H9 (cell line): Measurements from ENCODE around the gene CCDC122. TPM values are rescaled to one million over a fixed set of nuclear protein-coding genes. Genes with fewer than 3 reads are reported as not detected.

Experiments
- DNase-seq: peaks from one replicate; pipeline ENCODE4 v3.0.0-alpha.2; 2017
- H2AFZ ChIP-seq: one replicate; pipeline ENCODE4 v1.6.1; 2013; ENCODE audit warnings: mild to moderate bottlenecking, low read length, control low read depth, moderate library complexity
- H2AK5ac ChIP-seq: 2 replicates; pipeline ENCODE4 v1.6.1; 2013; ENCODE audit warnings: low read length, control low read depth, mixed read lengths; ENCODE audit not compliant: insufficient read length
- H2BK120ac ChIP-seq: one replicate; pipeline ENCODE4 v1.6.1; 2013; ENCODE audit warnings: low read depth, mild to moderate bottlenecking, low read length, control low read depth, inconsistent platforms; ENCODE audit not compliant: poor library complexity, severe bottlenecking
- H2BK12ac ChIP-seq: 2 replicates; pipeline ENCODE4 v1.6.1; 2013; ENCODE audit warnings: low read length, control low read depth, mixed read lengths, low read depth; ENCODE audit not compliant: insufficient read length
- H2BK15ac ChIP-seq: 2 replicates; pipeline ENCODE4 v1.6.1; 2013; ENCODE audit warnings: low read depth, low read length, control low read depth
- H2BK20ac ChIP-seq: one replicate; pipeline ENCODE4 v1.6.1; 2013; ENCODE audit warnings: low read depth, mild to moderate bottlenecking, low read length, control low read depth, inconsistent platforms; ENCODE audit not compliant: poor library complexity, severe bottlenecking
- H2BK5ac ChIP-seq: 2 replicates; pipeline ENCODE4 v1.6.1; 2013; ENCODE audit warnings: low read length, control low read depth, mixed read lengths; ENCODE audit not compliant: insufficient read length
- H3K14ac ChIP-seq: 2 replicates; pipeline ENCODE4 v1.6.1; 2013; ENCODE audit warnings: low read length, control low read depth; ENCODE audit not compliant: insufficient read depth
- H3K18ac ChIP-seq: 2 replicates; pipeline ENCODE4 v1.6.1; 2013; ENCODE audit warnings: low read depth, mild to moderate bottlenecking, mixed read lengths, low read length, control low read depth; ENCODE audit not compliant: insufficient read length
- H3K23ac ChIP-seq: 2 replicates; pipeline ENCODE4 v1.6.1; 2013; ENCODE audit warnings: low read length, control low read depth, mixed read lengths, low read depth; ENCODE audit not compliant: insufficient read length
- H3K23me2 ChIP-seq: 2 replicates; pipeline ENCODE4 v1.6.1; 2013; ENCODE audit warnings: low read depth, mild to moderate bottlenecking, mixed read lengths, low read length, control low read depth; ENCODE audit not compliant: insufficient read length, poor library complexity, severe bottlenecking
- H3K27ac ChIP-seq: 2 replicates; pipeline ENCODE4 v1.5.1; 2013; ENCODE audit warnings: low read length, control low read depth, mixed read lengths, low read depth; ENCODE audit not compliant: insufficient read length
- H3K27me3 ChIP-seq: 2 replicates; pipeline ENCODE4 v1.6.1; 2013; ENCODE audit warnings: low read length, control low read depth, inconsistent platforms; ENCODE audit not compliant: insufficient read depth
- H3K4ac ChIP-seq: 2 replicates; pipeline ENCODE4 v1.6.1; 2013; ENCODE audit warnings: low read depth, mild to moderate bottlenecking, control low read depth, inconsistent platforms, low read length, moderate library complexity
- H3K4me1 ChIP-seq: 2 replicates; pipeline ENCODE4 v1.6.1; 2013; ENCODE audit warnings: low read length, control low read depth, inconsistent platforms; ENCODE audit not compliant: insufficient read depth
- H3K4me2 ChIP-seq: 2 replicates; pipeline ENCODE4 v1.6.1; 2013; ENCODE audit warnings: low read length, control low read depth, mixed read lengths; ENCODE audit not compliant: insufficient read length, insufficient read depth
- H3K56ac ChIP-seq: 2 replicates; pipeline ENCODE4 v1.6.1; 2013; ENCODE audit warnings: low read depth, mild to moderate bottlenecking, mixed read lengths, low read length, control low read depth; ENCODE audit not compliant: insufficient read length
- H3K79me1 ChIP-seq: 2 replicates; pipeline ENCODE4 v1.6.1; 2013; ENCODE audit warnings: low read depth, mild to moderate bottlenecking, moderate library complexity, low read length, control low read depth, inconsistent platforms; ENCODE audit not compliant: insufficient read depth, poor library complexity, severe bottlenecking
- H3K79me2 ChIP-seq: 2 replicates; pipeline ENCODE4 v1.6.1; 2013; ENCODE audit warnings: low read length, control low read depth, inconsistent platforms; ENCODE audit not compliant: insufficient read depth
- H3K9ac ChIP-seq: 2 replicates; pipeline ENCODE4 v1.6.1; 2013; ENCODE audit warnings: low read length, control low read depth, mixed read lengths; ENCODE audit not compliant: insufficient read length; ENCODE audit errors: extremely low read depth
- H3K9me3 ChIP-seq: one replicate; pipeline ENCODE4 v1.6.1; 2013; ENCODE audit warnings: low read depth, low read length, inconsistent platforms; ENCODE audit not compliant: control insufficient read depth
- H3T11ph ChIP-seq: one replicate; pipeline ENCODE4 v1.6.1; 2013; ENCODE audit warnings: mild to moderate bottlenecking, low read length, control low read depth, inconsistent platforms
- H4K20me1 ChIP-seq: one replicate; pipeline ENCODE4 v1.6.1; 2013; ENCODE audit not compliant: control insufficient read depth, insufficient read length, insufficient read depth
- H4K5ac ChIP-seq: 2 replicates; pipeline ENCODE4 v1.6.1; 2013; ENCODE audit warnings: low read depth, mild to moderate bottlenecking, mixed read lengths, low read length, control low read depth; ENCODE audit not compliant: insufficient read length
- H4K8ac ChIP-seq: replicated peaks from 2 replicates; pipeline ENCODE4 v1.6.1; 2013; ENCODE audit warnings: low read length, control low read depth, mixed read lengths, low read depth; ENCODE audit not compliant: insufficient read length
- H4K91ac ChIP-seq: 2 replicates; pipeline ENCODE4 v1.6.1; 2013; ENCODE audit warnings: low read depth, mild to moderate bottlenecking, moderate library complexity, mixed read lengths, low read length, control low read depth; ENCODE audit not compliant: insufficient read length
- H3K27ac Mint-ChIP-seq, 3 experiments: 2 replicates in 2 of 3; 3 replicates in 1 of 3; pipeline ENCODE4 v1.8.0; 2020 to 2021; ENCODE audit warnings: mixed read lengths in 3 of 3, mild to moderate bottlenecking in 1 of 3, moderate library complexity in 1 of 3
- H3K27me3 Mint-ChIP-seq: 2 replicates; pipeline ENCODE4 v1.8.0; 2021; ENCODE audit warnings: low read depth, mild to moderate bottlenecking, moderate library complexity, mixed read lengths
- H3K36me3 Mint-ChIP-seq, 3 experiments: 2 replicates in 2 of 3; 3 replicates in 1 of 3; pipeline ENCODE4 v1.8.0; 2020 to 2021; ENCODE audit warnings: low read depth in 3 of 3, mixed read lengths in 3 of 3; ENCODE audit not compliant: insufficient read depth in 1 of 3
- H3K4me1 Mint-ChIP-seq, 2 experiments: 2 replicates each; pipeline ENCODE4 v1.8.0; 2020; ENCODE audit warnings: mixed read lengths in 2 of 2
- H3K4me3 Mint-ChIP-seq, 2 experiments: 2 replicates in 1 of 2; 3 replicates in 1 of 2; pipeline ENCODE4 v1.8.0; 2020 to 2021; ENCODE audit warnings: mild to moderate bottlenecking in 2 of 2, mixed read lengths in 2 of 2, moderate library complexity in 1 of 2
- H3K9me3 Mint-ChIP-seq, 2 experiments: 2 replicates in 1 of 2; 3 replicates in 1 of 2; pipeline ENCODE4 v1.8.0; 2020; ENCODE audit warnings: mild to moderate bottlenecking in 2 of 2, mixed read lengths in 2 of 2, moderate library complexity in 1 of 2
- CTCF ChIP-seq: fragments of 200-600 bp; sonication (generic); conservative IDR thresholded peaks from 3 replicates; pipeline ENCODE4 v1.8.0; 2021; ENCODE audit warnings: antibody characterized with exemption, mild to moderate bottlenecking
- total RNA-seq: library from RNA; stranded (reverse); gene quantifications from 2 replicates; pipeline ENCODE4 v1.2.1, GENCODE V29; 2021

The CCDC122 gene
- total RNA-seq, 1 experiment from 2014 or later, result 5.6 TPM

DNA sequence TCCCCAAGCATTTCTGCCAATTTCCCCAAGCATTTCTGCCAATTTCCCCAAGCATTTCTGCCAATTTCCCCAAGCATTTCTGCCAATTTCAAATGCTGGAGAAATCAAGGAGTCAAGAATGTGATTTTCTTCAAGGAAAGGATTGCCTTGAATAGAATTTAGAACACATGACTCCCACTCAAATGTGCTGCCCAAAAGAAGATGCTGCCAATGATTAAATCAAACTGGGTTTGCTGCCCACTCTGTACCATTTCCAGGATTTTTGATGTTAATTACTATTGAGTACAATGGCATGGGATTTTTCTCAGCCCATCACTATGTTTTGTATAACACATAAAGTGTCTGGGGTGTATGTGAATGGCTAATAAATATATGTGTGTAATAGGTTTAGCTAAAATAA, 70.9 kb downstream of the CCDC122 start:
- Mint-ChIP-seq H3K36me3 (peaks cover 0 to 4% (median 3%) of the 10 kb centered on the region in 3 experiments; a peak in 3 of 7 replicates), H3K4me1 (peaks cover 30 to 41% of the 10 kb centered on the region in 2 experiments), H3K9me3 (0 out of 5 replicates have a peak, but pooled peaks cover 0 to 2% of the 10 kb centered on the region in 2 experiments), H3K4me3 (no peak overlapping the region), H3K27ac (no peak overlapping the region), H3K27me3 (peaks cover 2% of the 10 kb centered on the region; the same call in 1 of the 2 replicates)
- no peak overlapping the region for H3K4me2 ChIP-seq
- H4K20me1 ChIP-seq, result no peaks in the 10 kb centered on the region
- no peak overlapping the region for H2BK120ac ChIP-seq
- no peaks in the 10 kb centered on the region for H3K9me3 ChIP-seq
- H3K4ac ChIP-seq, result no peak overlapping the region
- H2BK15ac ChIP-seq, result no peak overlapping the region
- no peak overlapping the region for H3K18ac ChIP-seq
- no peak overlapping the region for H2BK12ac ChIP-seq
- H3K14ac ChIP-seq, result no peak overlapping the region
- no peak overlapping the region for H3K56ac ChIP-seq
- H3K27me3 ChIP-seq, result no peaks in the 10 kb centered on the region
- H3K79me1 ChIP-seq, result no peaks in the 10 kb centered on the region
- no peak overlapping the region for H3K27ac ChIP-seq
- H3K4me1 ChIP-seq, result peaks cover 7% of the 10 kb centered on the region; the same call in 1 of the 2 replicates
- H4K5ac ChIP-seq, result no peak overlapping the region
- no peak overlapping the region for H4K91ac ChIP-seq
- no peak overlapping the region for H3K9ac ChIP-seq
- no peak overlapping the region for H3T11ph ChIP-seq
- no peak overlapping the region for H2AK5ac ChIP-seq
- H3K23me2 ChIP-seq, result no peaks in the 10 kb centered on the region
- no peak for DNase-seq
- no peak overlapping the region for H4K8ac ChIP-seq
- no peak overlapping the region for H3K23ac ChIP-seq
- H2BK20ac ChIP-seq, result no peak overlapping the region
- no peak for TF ChIP-seq CTCF
- H2AFZ ChIP-seq, result no peak overlapping the region
- H2BK5ac ChIP-seq, result no peak overlapping the region
- H3K79me2 ChIP-seq, result no peaks in the 10 kb centered on the region
